ENCODE results near the gene RORB.

The RORB gene

GRCh38 chr9:74513221-74513620 is 16.1 kb downstream of the RORB start:
- no peak for TF ChIP-seq CTCF (IDR thresholded peaks at IDR 0.05; ENCODE audit: low read depth, low read length)
- DNase-seq (ENCODE audit: extremely low read depth, low read depth), result no peak

- no peak for DNase-seq (ENCODE audit: extremely low read depth, low read depth)
- TF ChIP-seq CTCF (IDR thresholded peaks at IDR 0.05; ENCODE audit: low read depth, low read length), result no peak
Observed at GRCh38 chr9:74517188-74517587, 20.1 kb downstream of the RORB start.

GRCh38 chr9:74519419-74519818 is 22.3 kb downstream of the RORB start:
- DNase-seq (ENCODE audit: extremely low read depth, low read depth), result no peak
- TF ChIP-seq CTCF (IDR thresholded peaks at IDR 0.05; ENCODE audit: low read depth, low read length), result no peak

- no peak for TF ChIP-seq CTCF (IDR thresholded peaks at IDR 0.05; ENCODE audit: low read depth, low read length)
- DNase-seq (ENCODE audit: extremely low read depth, low read depth), result no peak
Observed at GRCh38 chr9:74521009-74521408, 23.9 kb downstream of the RORB start.

- no peak for DNase-seq (ENCODE audit: extremely low read depth, low read depth)
- no peak for TF ChIP-seq CTCF (IDR thresholded peaks at IDR 0.05; ENCODE audit: low read depth, low read length)
Observed at GRCh38 chr9:74524289-74524688, 27.2 kb downstream of the RORB start.

GRCh38 chr9:74526215-74526614 is 29.1 kb downstream of the RORB start:
- DNase-seq (ENCODE audit: extremely low read depth, low read depth), result no peak
- TF ChIP-seq CTCF (IDR thresholded peaks at IDR 0.05; ENCODE audit: low read depth, low read length), result no peak

GRCh38 chr9:74527718-74528117 is 30.6 kb downstream of the RORB start:
- no peak for TF ChIP-seq CTCF (IDR thresholded peaks at IDR 0.05; ENCODE audit: low read depth, low read length)
- DNase-seq (ENCODE audit: extremely low read depth, low read depth), result no peak
